NCI-H82 treated with DMSO at 0.1 percent for 48 hours (cell line): ENCODE data around the gene KIF5A.

Experiments used
- DNase-seq: peaks from one replicate; lab custom pipeline; 2025; ENCODE audit not compliant: unreplicated experiment; lab: John Stamatoyannopoulos, UW

KIF5A gene

GRCh38 chr12:57628280-57629191 is 78.7 kb downstream of the KIF5A start:
- DNase-seq, result no peak

GRCh38 chr12:57629897-57630471 is 80.1 kb downstream of the KIF5A start:
- no peak for DNase-seq

- no peak for DNase-seq
Measured at GRCh38 chr12:57630891-57631433, 81.1 kb downstream of the KIF5A start.

- DNase-seq, result no peak
Measured at GRCh38 chr12:57631566-57632072, 81.8 kb downstream of the KIF5A start.

GRCh38 chr12:57632073-57632957 is 82.5 kb downstream of the KIF5A start:
- DNase-seq, result no peak

- peak; percentile 46 for DNase-seq
Measured at GRCh38 chr12:57632958-57633840, 83.4 kb downstream of the KIF5A start, which contains the start of gene B4GALNT1. B4GALNT1 (minus strand) TSS chr12:57633201; CDS start chr12:57632132, 1,069 bp downstream.
